OCI-LY7 (cell line): Measurements from ENCODE around the gene ZFYVE16. TPM values are rescaled to one million over a fixed set of nuclear protein-coding genes. Genes with fewer than 3 reads are reported as not detected.

Experiments used
- BruUV-seq: library from RNA; stranded (reverse); fragments of 400-500 nt; replicated peaks from 2 replicates; lab custom pipeline; 2021; lab: Mats Ljungman, UMichigan
- CTCF ChIA-PET: fragments of 300-600 bp; sonication (Branson Sonifier 250); formaldehyde crosslinking; loops from one replicate; lab custom pipeline; 2022; ENCODE audit warnings: antibody characterized with exemption; ENCODE audit not compliant: unreplicated experiment; lab: Charles Lee
- POLR2A ChIA-PET: fragments of 300-600 bp; sonication (Branson Sonifier 250); formaldehyde crosslinking; loops from one replicate; lab custom pipeline; 2022; ENCODE audit warnings: antibody characterized with exemption; lab: Charles Lee
- DNase-seq: peaks from one replicate; pipeline ENCODE4 v3.0.0-alpha.2; 2015; ENCODE audit warnings: low spot score
- H2AFZ ChIP-seq: fragments of 200-600 bp; sonication (generic), shearing (Covaris generic); 2 replicates; pipeline ENCODE4 v1.6.1; 2014; ENCODE audit warnings: mild to moderate bottlenecking, antibody characterized with exemption, low read length, moderate library complexity
- H3K27ac ChIP-seq: fragments of 200-600 bp; sonication (generic); 2 replicates; pipeline ENCODE4 v1.5.1; 2014; ENCODE audit warnings: mixed run types, low read depth, mild to moderate bottlenecking, moderate library complexity, low read length, inconsistent platforms; ENCODE audit not compliant: poor library complexity, severe bottlenecking
- H3K36me3 ChIP-seq: fragments of 200-600 bp; sonication (generic); 2 replicates; pipeline ENCODE4 v1.6.1; 2014; ENCODE audit warnings: mild to moderate bottlenecking, antibody characterized with exemption, low read length, moderate library complexity, mixed read lengths; ENCODE audit not compliant: insufficient read depth
- H3K4me1 ChIP-seq: fragments of 200-600 bp; sonication (generic); 2 replicates; pipeline ENCODE4 v1.5.1; 2014; ENCODE audit warnings: mild to moderate bottlenecking, low read length; ENCODE audit not compliant: insufficient read depth, poor library complexity, severe bottlenecking
- H3K4me2 ChIP-seq: fragments of 200-600 bp; sonication (generic); 2 replicates; pipeline ENCODE4 v1.6.1; 2014; ENCODE audit warnings: mild to moderate bottlenecking, low read length
- H3K4me3 ChIP-seq: fragments of 200-600 bp; sonication (generic); 2 replicates; pipeline ENCODE4 v1.5.1; 2014; ENCODE audit warnings: mild to moderate bottlenecking, low read depth, low read length; ENCODE audit not compliant: poor library complexity, severe bottlenecking
- H3K79me2 ChIP-seq: fragments of 200-600 bp; sonication (generic); 2 replicates; pipeline ENCODE4 v1.6.1; 2016; ENCODE audit warnings: low read depth, mild to moderate bottlenecking, low read length, moderate library complexity, mixed read lengths; ENCODE audit not compliant: insufficient read depth
- H3K9me2 ChIP-seq: fragments of 200-600 bp; sonication (generic); 2 replicates; pipeline ENCODE4 v1.6.1; 2016; ENCODE audit warnings: mild to moderate bottlenecking, low read length, mixed read lengths; ENCODE audit not compliant: insufficient read depth
- H3K9me3 ChIP-seq: fragments of 200-600 bp; sonication (generic); 2 replicates; pipeline ENCODE4 v1.6.1; 2014; ENCODE audit warnings: mild to moderate bottlenecking, mixed run types, low read length, mixed read lengths
- H4K20me1 ChIP-seq: fragments of 200-600 bp; sonication (generic); 2 replicates; pipeline ENCODE4 v1.6.1; 2014; ENCODE audit warnings: mild to moderate bottlenecking, antibody characterized with exemption, low read length, moderate library complexity, mixed read lengths; ENCODE audit not compliant: insufficient read depth
- CTCF ChIP-seq: fragments of 200-600 bp; sonication (generic); conservative IDR thresholded peaks from 2 replicates; pipeline ENCODE4 v1.5.1; 2014; ENCODE audit warnings: mild to moderate bottlenecking, antibody characterized with exemption, low read length, moderate library complexity, mixed read lengths
- EZH2phosphoT487 ChIP-seq: fragments of 200-600 bp; sonication (generic); IDR thresholded peaks from 2 replicates; pipeline ENCODE4 v1.6.1; 2018; ENCODE audit warnings: low read depth, borderline replicate concordance, mild to moderate bottlenecking, mixed run types, antibody characterized with exemption, low read length, moderate library complexity, mixed read lengths
- intact Hi-C: fragments of 100-400 bp; cut with micrococcal nuclease; formaldehyde crosslinking; loops from one replicate; pipeline ENCODE4 v1.10.0; 2022; ENCODE audit not compliant: unreplicated experiment
- total RNA-seq, 2 experiments: library from RNA; depleted of rRNA in 1 of 2; stranded (reverse); fragments of >200 nt in 1 of 2; shearing (Covaris generic) in 1 of 2; gene quantifications; 2 replicates each; pipeline ENCODE4 v1.2.3, GENCODE V29; 2014 to 2022

The ZFYVE16 gene
- total RNA-seq, 2 experiments from 2014 or later: 8.0 to 21.6 TPM

- H3K4me3 ChIP-seq: peak overlapping the region; percentile 99
These were observed 707 bp upstream of the ZFYVE16 start for GRCh38 chr5:80406980-80407734.

GRCh38 chr5:80408484-80409366, 861 bp downstream of the ZFYVE16 start:
- TF ChIP-seq CTCF (no peak), EZH2phosphoT487 (no peak)
- POLR2A ChIA-PET: interaction anchor here (0.7 to 1.7 kb wide), 3 partner anchors 22 to 692 kb away, joined by 3 to 4 read pairs (median 4); no protein-coding TSS in a partner anchor
- H3K27ac ChIP-seq: no peak overlapping the region
- H4K20me1 ChIP-seq: no peaks in the 10 kb centered on the region
- H3K4me1 ChIP-seq: peaks cover 12% of the 10 kb centered on the region
- TSS peak; percentile 77 for BruUV-seq
- peaks cover 5% of the 10 kb centered on the region; the same call in 1 of the 2 replicates for H3K79me2 ChIP-seq
- H3K4me3 ChIP-seq: peak overlapping the region; percentile 99
- H3K9me2 ChIP-seq: no peaks in the 10 kb centered on the region
- no peaks in the 10 kb centered on the region for H3K9me3 ChIP-seq
- peak overlapping the region; percentile 80 for H3K4me2 ChIP-seq
- CTCF ChIA-PET: no interaction called here
- no peaks in the 10 kb centered on the region for H3K36me3 ChIP-seq
- H2AFZ ChIP-seq: peak overlapping the region; percentile 91
- DNase-seq: no peak
- intact Hi-C loops: loop anchor here (10.0 kb wide), 1 partner anchor 246 kb away; the partner anchor contains the start of genes DHFR and MSH3

More at GRCh38 chr5:80406980-80407734, 707 bp upstream of the ZFYVE16 start:
- Histone ChIP-seq H3K9me2 (no peaks in the 10 kb centered on the region), H3K4me2 (peak overlapping the region; percentile 60), H3K9me3 (no peaks in the 10 kb centered on the region), H2AFZ (peak overlapping the region; percentile 91; the same call in 1 of the 2 replicates), H3K79me2 (peaks cover 5% of the 10 kb centered on the region; the same call in 1 of the 2 replicates), H3K36me3 (no peaks in the 10 kb centered on the region), H3K27ac (peak overlapping the region; percentile 56), H4K20me1 (no peaks in the 10 kb centered on the region), H3K4me1 (peaks cover 12% of the 10 kb centered on the region)
- intact Hi-C loops: loop anchor here (10.0 kb wide), 1 partner anchor 248 kb away; the partner anchor contains the start of genes DHFR and MSH3
- no TSS peak for BruUV-seq
- peak; percentile 15 for DNase-seq
- TF ChIP-seq CTCF (no peak), EZH2phosphoT487 (no peak)
- POLR2A ChIA-PET: interaction anchor here (0.6 to 1.7 kb wide), 11 partner anchors 20 to 1974 kb away, joined by 3 to 9 read pairs (median 5); no protein-coding TSS in a partner anchor
- CTCF ChIA-PET: interaction anchor here (0.6 to 0.7 kb wide), 2 partner anchors 66 to 893 kb away, joined by 3 read pairs; partner anchors contain the start of gene HOMER1
